Breast epithelium (tissue), 3 donors: Measurements from ENCODE around the gene TFAP2B.

Experiments used
- CTCF ChIP-seq, 3 donors: fragments of 450-650 bp; IDR thresholded peaks; one replicate each; pipeline ENCODE4 v1.5.1; 2016 to 2017; ENCODE audit warnings: antibody characterized with exemption in 3 of 3, mild to moderate bottlenecking in 3 of 3, moderate library complexity in 3 of 3
- POLR2A ChIP-seq: fragments of 450-650 bp; IDR thresholded peaks from one replicate; pipeline ENCODE4 v1.6.1; 2016; ENCODE audit warnings: antibody characterized with exemption, mild to moderate bottlenecking, moderate library complexity
- POLR2AphosphoS5 ChIP-seq, 3 donors: sonication (generic); formaldehyde crosslinking; IDR thresholded peaks; one replicate each; pipeline ENCODE4 v1.6.1; 2017; ENCODE audit warnings: antibody characterized with exemption in 3 of 3

- no peak for TF ChIP-seq POLR2A
- no peak for TF ChIP-seq CTCF (IDR thresholded peaks at IDR 0.05)
- TF ChIP-seq POLR2AphosphoS5 (IDR thresholded peaks at IDR 0.05): no peak
These were observed 12.5 kb downstream of the TFAP2B start for GRCh38 chr6:50831186-50831585.
